HUES48 (cell line): ENCODE measurements around the gene ZNRF3.
"Not testable (repeated sequence)": the region's sequence is repeated elsewhere in the genome, so short reads cannot be mapped to it uniquely, and the experiment has no call there.

ENCODE experiments used
- H3K27ac ChIP-seq: one replicate; pipeline ENCODE4 v1.7.0; 2013; ENCODE audit warnings: low read depth, low read length, inconsistent platforms
- H3K27me3 ChIP-seq: 2 replicates; pipeline ENCODE4 v1.6.1; 2013; ENCODE audit warnings: mild to moderate bottlenecking, low read length; ENCODE audit not compliant: control insufficient read depth, insufficient read depth
- H3K36me3 ChIP-seq: 2 replicates; pipeline ENCODE4 v1.6.1; 2013; ENCODE audit warnings: low read length; ENCODE audit not compliant: control insufficient read depth, insufficient read depth
- H3K4me1 ChIP-seq: 2 replicates; pipeline ENCODE4 v1.6.1; 2013; ENCODE audit warnings: mild to moderate bottlenecking, low read length; ENCODE audit not compliant: control insufficient read depth, insufficient read depth
- H3K4me3 ChIP-seq: 2 replicates; pipeline ENCODE4 v1.5.1; 2013; ENCODE audit warnings: mild to moderate bottlenecking, low read depth, low read length
- H3K9ac ChIP-seq: 2 replicates; pipeline ENCODE4 v1.6.1; 2013; ENCODE audit warnings: mild to moderate bottlenecking, low read depth, low read length, moderate library complexity
- H3K9me3 ChIP-seq: 2 replicates; pipeline ENCODE4 v1.6.1; 2013; ENCODE audit warnings: low read length; ENCODE audit not compliant: control insufficient read depth, insufficient read depth

Gene ZNRF3

GRCh38 chr22:29030618-29031226 is 147.3 kb downstream of the ZNRF3 start:
- H3K27ac ChIP-seq = peak overlapping the region; percentile 96
- no peaks in the 10 kb centered on the region for H3K27me3 ChIP-seq
- peaks cover 33% of the 10 kb centered on the region for H3K4me1 ChIP-seq
- peak overlapping the region; percentile 62 for H3K4me3 ChIP-seq
- peak overlapping the region; percentile 55 for H3K9ac ChIP-seq
- no peaks in the 10 kb centered on the region for H3K36me3 ChIP-seq
- no peaks in the 10 kb centered on the region for H3K9me3 ChIP-seq

- H3K4me1 ChIP-seq = peaks cover 33% of the 10 kb centered on the region
- no peaks in the 10 kb centered on the region for H3K27me3 ChIP-seq
- peak overlapping the region; percentile 23 for H3K9ac ChIP-seq
- no peaks in the 10 kb centered on the region for H3K36me3 ChIP-seq
- no peaks in the 10 kb centered on the region for H3K9me3 ChIP-seq
- peak overlapping the region; percentile 62 for H3K4me3 ChIP-seq
- H3K27ac ChIP-seq = peak overlapping the region; percentile 96
These were observed 148.0 kb downstream of the ZNRF3 start for GRCh38 chr22:29031227-29032011.

- H3K9ac ChIP-seq = peak overlapping the region; percentile 23
- peaks cover 33% of the 10 kb centered on the region for H3K4me1 ChIP-seq
- H3K36me3 ChIP-seq = no peaks in the 10 kb centered on the region
- H3K4me3 ChIP-seq = no peak overlapping the region
- H3K9me3 ChIP-seq = no peaks in the 10 kb centered on the region
- H3K27ac ChIP-seq = peak overlapping the region; percentile 96
- H3K27me3 ChIP-seq = no peaks in the 10 kb centered on the region
These were observed 148.7 kb downstream of the ZNRF3 start for GRCh38 chr22:29032014-29032475.

GRCh38 chr22:29032584-29032983 is 149.2 kb downstream of the ZNRF3 start:
- peaks cover 33% of the 10 kb centered on the region for H3K4me1 ChIP-seq
- no peak overlapping the region for H3K9ac ChIP-seq
- peak overlapping the region; percentile 96 for H3K27ac ChIP-seq

GRCh38 chr22:29037340-29037932 is 154.1 kb downstream of the ZNRF3 start:
- no peak overlapping the region for H3K9ac ChIP-seq
- H3K36me3 ChIP-seq = no peaks in the 10 kb centered on the region
- H3K4me1 ChIP-seq = peaks cover 9% of the 10 kb centered on the region
- H3K4me3 ChIP-seq = no peak overlapping the region
- no peaks in the 10 kb centered on the region for H3K9me3 ChIP-seq
- no peak overlapping the region for H3K27ac ChIP-seq
- H3K27me3 ChIP-seq = no peaks in the 10 kb centered on the region

More at GRCh38 chr22:29032584-29032983, 149.2 kb downstream of the ZNRF3 start:
- Histone ChIP-seq H3K9me3 (no peaks in the 10 kb centered on the region), H3K36me3 (no peaks in the 10 kb centered on the region), H3K27me3 (no peaks in the 10 kb centered on the region), H3K4me3 (no peak overlapping the region)

GRCh38 chr22:29039148-29039547 is 155.8 kb downstream of the ZNRF3 start:
- Histone ChIP-seq H3K27ac (no peak overlapping the region), H3K4me1 (peaks cover 6% of the 10 kb centered on the region; the same call in 1 of the 2 replicates), H3K9ac (no peak overlapping the region), H3K9me3 (no peaks in the 10 kb centered on the region), H3K4me3 (no peak overlapping the region), H3K27me3 (no peaks in the 10 kb centered on the region), H3K36me3 (peaks cover 13% of the 10 kb centered on the region)

GRCh38 chr22:29039684-29040083 is 156.3 kb downstream of the ZNRF3 start:
- H3K9me3 ChIP-seq, H3K4me1 ChIP-seq, H3K4me3 ChIP-seq, H3K27me3 ChIP-seq, H3K27ac ChIP-seq, H3K9ac ChIP-seq: not testable (repeated sequence)
- H3K36me3 ChIP-seq = peaks cover 18% of the 10 kb centered on the region

- Histone ChIP-seq H3K27ac (peak overlapping the region; percentile 21), H3K9me3 (no peaks in the 10 kb centered on the region), H3K9ac (no peak overlapping the region), H3K36me3 (peaks cover 24% of the 10 kb centered on the region), H3K27me3 (no peaks in the 10 kb centered on the region), H3K4me3 (no peak overlapping the region), H3K4me1 (peaks cover 6% of the 10 kb centered on the region; the same call in 1 of the 2 replicates)
These were observed 157.3 kb downstream of the ZNRF3 start for GRCh38 chr22:29040385-29041275.

GRCh38 chr22:29041408-29041807 is 158.0 kb downstream of the ZNRF3 start:
- Histone ChIP-seq H3K27ac (no peak overlapping the region), H3K36me3 (peaks cover 32% of the 10 kb centered on the region), H3K4me3 (no peak overlapping the region), H3K27me3 (no peaks in the 10 kb centered on the region), H3K9ac (no peak overlapping the region), H3K9me3 (no peaks in the 10 kb centered on the region), H3K4me1 (peaks cover 6% of the 10 kb centered on the region; the same call in 1 of the 2 replicates)

- no peak overlapping the region for H3K4me3 ChIP-seq
- peaks cover 6% of the 10 kb centered on the region; the same call in 1 of the 2 replicates for H3K4me1 ChIP-seq
- no peaks in the 10 kb centered on the region for H3K9me3 ChIP-seq
- no peaks in the 10 kb centered on the region for H3K27me3 ChIP-seq
- no peak overlapping the region for H3K9ac ChIP-seq
- H3K36me3 ChIP-seq = peaks cover 58% of the 10 kb centered on the region
- no peak overlapping the region for H3K27ac ChIP-seq
These were observed 160.7 kb downstream of the ZNRF3 start for GRCh38 chr22:29043906-29044575.
